Mononuclear cell (primary cell): ENCODE measurements around the gene TENM3. TPM values are rescaled to one million over a fixed set of nuclear protein-coding genes. Genes with fewer than 3 reads are reported as not detected.

ENCODE experiments used
- H3K27me3 ChIP-seq: 2 replicates; pipeline ENCODE4 v1.6.0; 2011; ENCODE audit warnings: low read length, control low read depth; ENCODE audit not compliant: insufficient read depth
- H3K4me1 ChIP-seq: 2 replicates; pipeline ENCODE4 v1.5.1; 2011; ENCODE audit warnings: mild to moderate bottlenecking, low read length, control low read depth; ENCODE audit not compliant: insufficient read depth
- H3K4me3 ChIP-seq: 2 replicates; pipeline ENCODE4 v1.5.1; 2011; ENCODE audit warnings: mild to moderate bottlenecking, low read length, moderate library complexity
- H3K9me3 ChIP-seq: 2 replicates; pipeline ENCODE4 v1.5.1; 2011; ENCODE audit warnings: low read depth, mild to moderate bottlenecking, control low read depth, low read length
- total RNA-seq: library from RNA; depleted of rRNA; stranded (reverse); fragments of >200 nt; gene quantifications from one replicate; pipeline ENCODE4 v1.2.3, GENCODE V29; 2012

TENM3 gene
- total RNA-seq, 1 donor, result not detected

- Histone ChIP-seq H3K4me3 (no peak overlapping the region), H3K4me1 (no peaks in the 10 kb centered on the region), H3K9me3 (no peaks in the 10 kb centered on the region), H3K27me3 (no peaks in the 10 kb centered on the region)
These were observed 37.4 kb downstream of the TENM3 start for GRCh38 chr4:182280436-182281111.

GRCh38 chr4:182286035-182286434, 42.8 kb downstream of the TENM3 start:
- Histone ChIP-seq H3K9me3 (no peaks in the 10 kb centered on the region), H3K4me1 (no peaks in the 10 kb centered on the region), H3K4me3 (no peak overlapping the region), H3K27me3 (no peaks in the 10 kb centered on the region)

- no peaks in the 10 kb centered on the region for H3K27me3 ChIP-seq
- no peaks in the 10 kb centered on the region for H3K9me3 ChIP-seq
- H3K4me3 ChIP-seq, result no peak overlapping the region
- H3K4me1 ChIP-seq, result no peaks in the 10 kb centered on the region
These were observed 43.7 kb downstream of the TENM3 start for GRCh38 chr4:182286931-182287330.

GRCh38 chr4:182288534-182288933, 45.3 kb downstream of the TENM3 start:
- Histone ChIP-seq H3K9me3 (no peaks in the 10 kb centered on the region), H3K27me3 (no peaks in the 10 kb centered on the region)

GRCh38 chr4:182289809-182290208, 46.6 kb downstream of the TENM3 start:
- no peak overlapping the region for H3K4me3 ChIP-seq
- H3K4me1 ChIP-seq, result no peaks in the 10 kb centered on the region
- H3K9me3 ChIP-seq, result no peaks in the 10 kb centered on the region
- no peaks in the 10 kb centered on the region for H3K27me3 ChIP-seq

More at GRCh38 chr4:182288534-182288933, 45.3 kb downstream of the TENM3 start:
- Histone ChIP-seq H3K4me3 (no peak overlapping the region), H3K4me1 (no peaks in the 10 kb centered on the region)

- Histone ChIP-seq H3K9me3 (no peaks in the 10 kb centered on the region), H3K4me3 (no peak overlapping the region), H3K27me3 (no peaks in the 10 kb centered on the region), H3K4me1 (no peaks in the 10 kb centered on the region)
These were observed 48.0 kb downstream of the TENM3 start for GRCh38 chr4:182291175-182291574.

- Histone ChIP-seq H3K4me1 (no peaks in the 10 kb centered on the region), H3K9me3 (no peaks in the 10 kb centered on the region), H3K4me3 (no peak overlapping the region), H3K27me3 (no peaks in the 10 kb centered on the region)
These were observed 48.5 kb downstream of the TENM3 start for GRCh38 chr4:182291597-182292270.

- Histone ChIP-seq H3K4me3 (no peak overlapping the region), H3K4me1 (no peaks in the 10 kb centered on the region)
These were observed 49.4 kb downstream of the TENM3 start for GRCh38 chr4:182292612-182293011.

GRCh38 chr4:182293691-182294255, 50.6 kb downstream of the TENM3 start:
- Histone ChIP-seq H3K4me3 (no peak overlapping the region), H3K27me3 (no peaks in the 10 kb centered on the region), H3K4me1 (no peaks in the 10 kb centered on the region), H3K9me3 (no peaks in the 10 kb centered on the region)

More at GRCh38 chr4:182292612-182293011, 49.4 kb downstream of the TENM3 start:
- Histone ChIP-seq H3K9me3 (no peaks in the 10 kb centered on the region), H3K27me3 (no peaks in the 10 kb centered on the region)

GRCh38 chr4:182294451-182294850, 51.2 kb downstream of the TENM3 start:
- H3K9me3 ChIP-seq, result no peaks in the 10 kb centered on the region
- H3K4me1 ChIP-seq, result no peaks in the 10 kb centered on the region
- H3K4me3 ChIP-seq, result no peak overlapping the region
- H3K27me3 ChIP-seq, result no peaks in the 10 kb centered on the region

GRCh38 chr4:182297659-182298058, 54.5 kb downstream of the TENM3 start:
- no peaks in the 10 kb centered on the region for H3K27me3 ChIP-seq
- H3K9me3 ChIP-seq, result no peaks in the 10 kb centered on the region
- H3K4me3 ChIP-seq, result no peak overlapping the region
- no peaks in the 10 kb centered on the region for H3K4me1 ChIP-seq

GRCh38 chr4:182301736-182302135, 58.5 kb downstream of the TENM3 start:
- Histone ChIP-seq H3K9me3 (no peaks in the 10 kb centered on the region), H3K4me3 (no peak overlapping the region), H3K4me1 (no peaks in the 10 kb centered on the region), H3K27me3 (no peaks in the 10 kb centered on the region)

GRCh38 chr4:182303847-182304246, 60.6 kb downstream of the TENM3 start:
- no peaks in the 10 kb centered on the region for H3K9me3 ChIP-seq
- H3K4me1 ChIP-seq, result no peaks in the 10 kb centered on the region
- H3K4me3 ChIP-seq, result no peak overlapping the region
- no peaks in the 10 kb centered on the region for H3K27me3 ChIP-seq

GRCh38 chr4:182306792-182307507, 63.7 kb downstream of the TENM3 start:
- Histone ChIP-seq H3K9me3 (no peaks in the 10 kb centered on the region), H3K27me3 (no peaks in the 10 kb centered on the region), H3K4me3 (no peak overlapping the region), H3K4me1 (no peaks in the 10 kb centered on the region)

GRCh38 chr4:182307746-182308145, 64.5 kb downstream of the TENM3 start:
- Histone ChIP-seq H3K27me3 (no peaks in the 10 kb centered on the region), H3K9me3 (no peaks in the 10 kb centered on the region), H3K4me1 (no peaks in the 10 kb centered on the region)

More at GRCh38 chr4:182307746-182308145, 64.5 kb downstream of the TENM3 start:
- H3K4me3 ChIP-seq, result no peak overlapping the region
